Natural killer cell (primary cell): ENCODE data around the gene MAML3. TPM values are rescaled to one million over a fixed set of nuclear protein-coding genes. Genes with fewer than 3 reads are reported as not detected.

Experiments used
- ATAC-seq, 3 donors: fragments of 150-1000 bp in 2 of 3; fragments of 200-7000 bp in 1 of 3; cut with Tn5 transposase; 1 replicate in 1 of 3; 2 replicates in 2 of 3; pipeline ENCODE4 v1.10.0; 2021; ENCODE audit warnings: mild to moderate bottlenecking in 2 of 3, moderate library complexity in 2 of 3
- DNase-seq, 2 donors: peaks; one replicate each; pipeline versions ENCODE4 v3.0.0 to v3.0.0-alpha.2; 2013 to 2021; ENCODE audit warnings: mixed read lengths in 1 of 2
- H3K27ac ChIP-seq: one replicate; pipeline ENCODE4 v1.5.1; 2013; ENCODE audit warnings: mild to moderate bottlenecking, low read length
- H3K27me3 ChIP-seq: one replicate; pipeline ENCODE4 v1.6.1; 2013; ENCODE audit warnings: low read length; ENCODE audit not compliant: control insufficient read depth, insufficient read depth
- H3K36me3 ChIP-seq: one replicate; pipeline ENCODE4 v1.6.1; 2013; ENCODE audit warnings: low read length; ENCODE audit not compliant: control insufficient read depth, insufficient read depth
- H3K4me1 ChIP-seq: one replicate; pipeline ENCODE4 v1.6.1; 2013; ENCODE audit warnings: low read length; ENCODE audit not compliant: control insufficient read depth, insufficient read depth
- H3K4me3 ChIP-seq: one replicate; pipeline ENCODE4 v1.5.1; 2013; ENCODE audit warnings: low read length
- H3K9me3 ChIP-seq: one replicate; pipeline ENCODE4 v1.6.1; 2013; ENCODE audit warnings: low read length; ENCODE audit not compliant: control insufficient read depth, insufficient read depth
- H3K27ac Mint-ChIP-seq, 2 donors: one replicate each; pipeline ENCODE4 v1.8.0; 2022; ENCODE audit warnings: mild to moderate bottlenecking in 2 of 2, mixed read lengths in 2 of 2, moderate library complexity in 1 of 2
- H3K27me3 Mint-ChIP-seq, 2 donors: one replicate each; pipeline ENCODE4 v1.8.0; 2022; ENCODE audit warnings: low read depth in 2 of 2, mixed read lengths in 2 of 2
- H3K36me3 Mint-ChIP-seq: one replicate; pipeline ENCODE4 v1.8.0; 2022; ENCODE audit warnings: mixed read lengths
- H3K4me1 Mint-ChIP-seq, 2 donors: one replicate each; pipeline ENCODE4 v1.8.0; 2022; ENCODE audit warnings: mixed read lengths in 2 of 2
- H3K4me3 Mint-ChIP-seq: one replicate; pipeline ENCODE4 v1.8.0; 2022; ENCODE audit warnings: mild to moderate bottlenecking, moderate library complexity, mixed read lengths
- H3K9me3 Mint-ChIP-seq, 2 donors: one replicate each; pipeline ENCODE4 v1.8.0; 2022; ENCODE audit warnings: mixed read lengths in 2 of 2
- CTCF ChIP-seq: fragments of 200-600 bp; IDR thresholded peaks from one replicate; pipeline ENCODE4 v1.8.0; 2022; ENCODE audit warnings: antibody characterized with exemption
- WGBS: methylation state at CpG from one replicate; pipeline ENCODE4 v1.1.7; 2013; ENCODE audit warnings: missing lambda C conversion rate; ENCODE audit not compliant: insufficient coverage; 5-methylcytosine and 5-hydroxymethylcytosine counted together
- intact Hi-C: fragments of 100-400 bp; cut with micrococcal nuclease; formaldehyde crosslinking; loops from one replicate; pipeline ENCODE4 v1.14.2; 2022
- total RNA-seq, 4 donors: library from RNA; stranded (reverse); fragments of 120-200 nt in 1 of 4; gene quantifications; one replicate each; pipeline versions ENCODE4 v1.2.3 to v1.2.4, GENCODE V29; 2013 to 2022

Gene MAML3
- total RNA-seq, 3 donors from 2014 or later (not counting 1 experiment from before 2014, with no cell fraction given) = 1.7 to 5.6 (median 2.8) TPM

DNA sequence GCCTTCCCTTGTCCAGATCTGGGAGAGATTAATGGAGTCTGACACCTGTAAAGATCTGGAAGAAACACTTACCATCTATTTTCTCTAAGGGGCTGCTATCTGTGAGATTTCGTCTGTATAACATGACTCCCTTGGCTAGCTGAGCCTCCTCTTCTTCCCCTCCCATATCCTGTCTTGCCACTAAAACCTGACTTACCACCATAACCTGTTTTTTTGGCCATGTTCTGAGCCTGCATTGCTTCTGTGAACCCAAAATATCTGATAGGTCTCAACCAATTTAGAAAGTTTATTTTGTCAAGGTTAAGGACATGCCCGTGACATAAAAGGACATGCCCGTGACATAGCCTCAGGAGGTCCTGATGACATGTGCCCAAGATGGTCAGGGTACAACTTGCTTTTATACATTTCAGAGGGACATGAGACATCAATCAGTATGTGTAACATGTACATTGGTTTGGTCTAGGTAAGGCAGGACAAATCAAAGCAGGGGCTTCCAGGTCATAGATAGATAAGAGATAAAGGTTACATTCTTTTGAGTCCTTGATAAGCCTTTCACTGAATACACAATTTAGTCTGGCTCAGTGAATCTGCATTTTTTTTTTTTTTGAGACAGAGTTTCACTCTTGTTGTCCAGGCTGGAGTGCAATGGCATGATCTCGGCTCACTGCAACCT is 476.9 kb downstream of the MAML3 start:
- 86% methylated on average over 4 of the region's 4 CpGs for WGBS
- ATAC-seq (no peak), DNase-seq (no peak)
- Mint-ChIP-seq H3K9me3 (no peaks in the 10 kb centered on the region), H3K4me3 (no peak overlapping the region), H3K27ac (no peak overlapping the region), H3K27me3 (no peaks in the 10 kb centered on the region), H3K36me3 (peaks cover 7% of the 10 kb centered on the region), H3K4me1 (peaks cover 0 to 14% of the 10 kb centered on the region in 2 donors)
- Histone ChIP-seq H3K36me3 (peaks cover 4% of the 10 kb centered on the region), H3K9me3 (no peaks in the 10 kb centered on the region), H3K27me3 (no peaks in the 10 kb centered on the region), H3K27ac (no peak overlapping the region), H3K4me1 (no peaks in the 10 kb centered on the region), H3K4me3 (no peak overlapping the region)
- intact Hi-C loops = no loop called here
- TF ChIP-seq CTCF = no peak

- H3K9me3 Mint-ChIP-seq = no peaks in the 10 kb centered on the region
- peaks cover 7% of the 10 kb centered on the region for H3K36me3 Mint-ChIP-seq
- WGBS = 100% methylated on average over 1 of the region's 2 CpGs
- no peak overlapping the region for H3K27ac Mint-ChIP-seq
- intact Hi-C loops = no loop called here
- no peak overlapping the region for H3K4me3 Mint-ChIP-seq
- DNase-seq (no peak), ATAC-seq (no peak)
- H3K36me3 ChIP-seq = peaks cover 4% of the 10 kb centered on the region
- no peak overlapping the region for H3K4me3 ChIP-seq
- H3K27me3 ChIP-seq = no peaks in the 10 kb centered on the region
- H3K27ac ChIP-seq = no peak overlapping the region
- TF ChIP-seq CTCF = no peak
- H3K4me1 Mint-ChIP-seq = peaks cover 0 to 14% of the 10 kb centered on the region in 2 donors
- H3K9me3 ChIP-seq = no peaks in the 10 kb centered on the region
- no peaks in the 10 kb centered on the region for H3K4me1 ChIP-seq
- no peaks in the 10 kb centered on the region for H3K27me3 Mint-ChIP-seq
Measured at GRCh38 chr4:139676365-139676764, 477.6 kb downstream of the MAML3 start.

DNA sequence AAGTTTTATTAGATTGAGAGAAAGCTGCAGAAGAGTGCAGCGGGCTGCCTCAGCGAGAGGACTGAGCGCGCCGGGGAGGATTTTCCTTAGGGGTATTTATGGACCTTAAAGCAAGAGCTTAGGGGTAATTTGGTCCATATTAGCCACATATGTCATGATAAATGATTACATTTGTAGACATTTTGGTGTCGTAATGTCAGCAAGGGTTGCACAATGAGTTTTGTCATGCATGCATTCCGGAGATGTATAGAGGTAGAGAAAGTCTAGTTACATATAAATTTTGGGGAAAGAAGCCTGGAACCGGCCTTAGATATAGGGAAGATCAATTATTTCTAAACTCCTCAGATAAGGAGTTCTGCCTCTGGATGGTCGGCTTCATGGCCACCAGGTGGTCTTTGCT is 478.3 kb downstream of the MAML3 start:
- intact Hi-C loops = no loop called here
- Mint-ChIP-seq H3K36me3 (peaks cover 6% of the 10 kb centered on the region), H3K4me3 (no peak overlapping the region), H3K4me1 (peaks cover 0 to 18% of the 10 kb centered on the region in 2 donors), H3K27me3 (no peaks in the 10 kb centered on the region), H3K27ac (no peak overlapping the region), H3K9me3 (no peaks in the 10 kb centered on the region)
- H3K9me3 ChIP-seq = no peaks in the 10 kb centered on the region
- TF ChIP-seq CTCF = no peak
- H3K27me3 ChIP-seq = no peaks in the 10 kb centered on the region
- peaks cover 4% of the 10 kb centered on the region for H3K36me3 ChIP-seq
- WGBS = over 99% methylated on average over 9 of the region's 9 CpGs
- DNase-seq = no peak
- no peaks in the 10 kb centered on the region for H3K4me1 ChIP-seq
- no peak for ATAC-seq
- H3K27ac ChIP-seq = no peak overlapping the region
- H3K4me3 ChIP-seq = no peak overlapping the region
